ENCODE data around the gene CERT1.

GRCh38 chr5:75373862-75374261 lies 137.6 kb downstream of the CERT1 start:
- TF ChIP-seq CTCF (IDR thresholded peaks at IDR 0.05; ENCODE audit: low read length) (no peak), EZH2 (IDR thresholded peaks at IDR 0.05; ENCODE audit: borderline replicate concordance, low read length) (no peak)

All from OCI-LY1 (cell line).